Activated CD4-positive, CD25-positive, alpha-beta regulatory T cell treated with anti-CD3 and anti-CD28 coated beads, Interleukin-2, amount 50 U/mL, for 24 hours (primary cell): Measurements from ENCODE around the gene OTOP3.

Source experiments
- ATAC-seq, 2 donors: fragments of 150-1000 bp; cut with Tn5 transposase; one replicate each; pipeline ENCODE4 v1.10.0; 2021; ENCODE audit warnings: mild to moderate bottlenecking in 1 of 2, moderate library complexity in 1 of 2

Gene OTOP3

DNA sequence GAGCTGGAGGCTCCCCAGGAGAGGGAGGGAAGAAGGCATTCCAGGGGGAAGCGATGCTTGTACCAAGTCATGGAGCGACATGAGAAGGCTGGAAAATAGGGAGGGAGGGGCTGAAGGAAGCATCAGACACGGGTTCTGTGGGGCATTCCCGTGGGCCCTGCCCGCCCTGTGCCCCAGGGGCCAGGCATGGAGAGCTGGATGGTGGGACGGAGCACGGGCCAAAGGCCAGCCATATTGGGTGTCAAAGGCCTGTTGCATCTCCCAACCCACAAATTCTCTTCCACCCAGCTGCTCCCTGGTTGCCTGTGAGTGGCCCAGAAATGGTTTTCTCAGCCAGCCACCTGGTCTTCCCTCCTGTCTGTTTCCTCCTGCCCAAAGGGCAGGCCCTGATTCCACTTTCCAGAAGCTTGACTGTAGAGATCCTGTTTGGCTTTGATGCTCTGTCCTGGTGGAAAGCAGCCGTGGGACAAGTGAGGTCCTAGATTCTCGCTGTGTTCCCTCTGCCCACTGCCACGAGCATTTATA, 54.9 kb downstream of the OTOP3 start:
- no peak for ATAC-seq

GRCh38 chr17:74992223-74992622, 56.5 kb downstream of the OTOP3 start:
- ATAC-seq, result no peak

GRCh38 chr17:74994440-74994839, 58.7 kb downstream of the OTOP3 start:
- ATAC-seq, result no peak

DNA sequence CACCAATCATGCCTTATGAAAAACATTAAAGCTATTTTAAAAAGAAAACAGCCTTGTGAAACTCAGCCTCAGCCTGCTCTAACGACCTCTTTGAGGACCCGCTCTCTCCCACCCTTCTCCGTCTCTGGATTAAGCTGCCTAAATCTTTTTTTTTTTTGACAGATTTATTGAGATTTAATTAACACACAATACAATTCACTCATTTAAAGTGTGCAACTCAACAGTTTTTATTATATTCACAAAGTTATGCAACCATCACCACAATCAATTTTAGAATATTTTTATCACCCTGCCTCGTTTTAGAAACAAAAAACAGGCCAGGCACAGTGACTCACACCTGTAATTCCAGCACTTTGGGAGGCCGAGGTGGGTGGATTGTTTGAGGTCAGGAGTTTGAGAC, 60.1 kb downstream of the OTOP3 start:
- no peak for ATAC-seq

DNA sequence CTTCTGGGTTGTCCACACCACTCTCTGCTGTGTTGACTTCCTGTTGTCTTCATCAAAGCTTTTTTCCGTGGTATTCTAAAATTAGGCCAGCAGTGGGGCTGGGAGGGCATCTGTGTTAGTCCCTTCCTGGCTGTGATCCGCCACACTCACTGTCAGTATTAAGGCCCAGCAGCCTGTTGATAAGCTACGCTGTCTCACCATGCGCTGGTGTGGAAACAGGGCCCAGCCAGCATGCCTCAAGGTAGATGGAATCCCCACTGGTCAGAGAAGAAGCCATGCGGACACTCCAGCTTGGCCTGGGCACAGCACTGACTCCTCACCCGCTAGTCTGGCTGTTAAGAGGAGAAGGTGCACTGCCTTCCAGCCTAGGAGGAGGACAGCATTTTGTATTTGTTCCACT, 63.1 kb downstream of the OTOP3 start:
- no peak for ATAC-seq

DNA sequence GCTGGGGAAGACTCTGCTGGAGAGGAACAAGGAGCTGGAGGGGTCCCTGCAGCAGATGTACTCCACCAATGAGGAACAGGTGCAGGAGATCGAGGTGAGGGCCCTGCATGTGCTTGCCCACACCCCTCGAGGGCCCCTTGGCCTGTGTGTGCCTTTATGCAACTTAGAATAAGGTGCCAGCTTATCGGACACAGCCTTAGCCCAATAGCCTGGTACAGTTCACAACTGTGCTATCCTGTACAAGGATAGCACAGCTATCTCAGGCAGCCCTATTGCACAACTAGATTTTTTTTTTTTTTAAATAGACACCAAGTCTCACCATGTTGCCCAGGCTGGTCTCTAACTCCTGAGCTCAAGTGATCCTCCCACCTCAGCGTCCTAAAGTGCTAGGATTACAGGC, 63.8 kb downstream of the OTOP3 start:
- ATAC-seq, result no peak
